SK-N-SH treated with all-trans-retinoic acid at 6 μM for 48 hours (cell line): ENCODE measurements around the gene DHPS.
A peak's percentile ranks its signal among the peaks of the same experiment; 100 is the strongest.

Experiments
- ATAC-seq: fragments of 200-7000 bp; cut with Tn5 transposase; 3 replicates; pipeline ENCODE4 v1.9.1; 2020; ENCODE audit warnings: mild to moderate bottlenecking, moderate library complexity
- ARNTL ChIP-seq: fragments of 450-650 bp; formaldehyde crosslinking; IDR thresholded peaks from 2 replicates; pipeline ENCODE4 v1.5.0; 2020; ENCODE audit warnings: low read depth, mild to moderate bottlenecking, moderate library complexity, borderline replicate concordance
- BACH2 ChIP-seq: fragments of 250-450 bp; sonication (Bioruptor Pico); IDR thresholded peaks from 2 replicates; pipeline ENCODE4 v1.9.0; 2021; ENCODE audit warnings: mild to moderate bottlenecking, borderline replicate concordance
- CREB5 ChIP-seq: fragments of 250-450 bp; sonication (Bioruptor Pico); IDR thresholded peaks from 2 replicates; pipeline ENCODE4 v1.5.1; 2020; ENCODE audit warnings: low read depth, mild to moderate bottlenecking, moderate library complexity
- CSDC2 ChIP-seq: fragments of 250-450 bp; sonication (Bioruptor Pico); IDR thresholded peaks from 2 replicates; pipeline ENCODE4 v1.5.0; 2020; ENCODE audit warnings: mild to moderate bottlenecking, moderate library complexity
- CSRNP3 ChIP-seq: fragments of 250-450 bp; sonication (Bioruptor Pico); IDR thresholded peaks from 2 replicates; pipeline ENCODE4 v1.5.1; 2021; ENCODE audit warnings: mild to moderate bottlenecking, moderate library complexity
- ESRRG ChIP-seq: fragments of 250-450 bp; sonication (Bioruptor Pico); IDR thresholded peaks from 2 replicates; pipeline ENCODE4 v1.6.1; 2021; ENCODE audit warnings: mild to moderate bottlenecking
- GLIS3 ChIP-seq: fragments of 250-450 bp; sonication (Bioruptor Pico); IDR thresholded peaks from 2 replicates; pipeline ENCODE4 v1.5.0; 2020; ENCODE audit warnings: mild to moderate bottlenecking, moderate library complexity
- ISL1 ChIP-seq: fragments of 250-450 bp; sonication (Bioruptor Pico); IDR thresholded peaks from 2 replicates; pipeline ENCODE4 v2.1.2; 2022; ENCODE audit warnings: mild to moderate bottlenecking, moderate library complexity
- OSR1 ChIP-seq: fragments of 250-450 bp; sonication (Bioruptor Pico); IDR thresholded peaks from 2 replicates; pipeline ENCODE4 v1.8.0; 2022; ENCODE audit warnings: moderate library complexity, mild to moderate bottlenecking, inconsistent platforms
- POU6F1 ChIP-seq: fragments of 250-450 bp; sonication (Bioruptor Pico); IDR thresholded peaks from 2 replicates; pipeline ENCODE4 v1.8.0; 2021; ENCODE audit warnings: low read depth, mild to moderate bottlenecking, moderate library complexity, borderline replicate concordance
- PPARA ChIP-seq: fragments of 250-450 bp; sonication (Bioruptor Pico); IDR thresholded peaks from 2 replicates; pipeline ENCODE4 v1.5.0; 2020; ENCODE audit warnings: mild to moderate bottlenecking, borderline replicate concordance
- RARB ChIP-seq: fragments of 250-450 bp; sonication (Bioruptor Pico); IDR thresholded peaks from 2 replicates; pipeline ENCODE4 v1.8.0; 2021; ENCODE audit warnings: mild to moderate bottlenecking, moderate library complexity
- SNAI2 ChIP-seq: fragments of 250-450 bp; sonication (Bioruptor Pico); IDR thresholded peaks from 2 replicates; pipeline ENCODE4 v1.5.0; 2020; ENCODE audit warnings: mild to moderate bottlenecking, moderate library complexity
- TOX ChIP-seq: fragments of 250-450 bp; sonication (Bioruptor Pico); IDR thresholded peaks from 2 replicates; pipeline ENCODE4 v1.8.0; 2021; ENCODE audit warnings: mild to moderate bottlenecking, moderate library complexity, borderline replicate concordance
- ZFP3 ChIP-seq: fragments of 250-450 bp; sonication (Bioruptor Pico); IDR thresholded peaks from 2 replicates; pipeline ENCODE4 v1.5.0; 2020; ENCODE audit warnings: mild to moderate bottlenecking, moderate library complexity
- ZFP30 ChIP-seq: fragments of 450-650 bp; formaldehyde crosslinking; IDR thresholded peaks from 2 replicates; pipeline ENCODE4 v1.5.0; 2022; ENCODE audit warnings: mild to moderate bottlenecking, moderate library complexity
- ZNF565 ChIP-seq: fragments of 450-650 bp; formaldehyde crosslinking; conservative IDR thresholded peaks from 2 replicates; pipeline ENCODE4 v1.5.0; 2020; ENCODE audit warnings: low read depth, mild to moderate bottlenecking, moderate library complexity
- ZNF70 ChIP-seq: fragments of 450-650 bp; formaldehyde crosslinking; IDR thresholded peaks from 2 replicates; pipeline ENCODE4 v1.5.0; 2020; ENCODE audit warnings: mild to moderate bottlenecking, moderate library complexity
- ZNF8 ChIP-seq: fragments of 450-650 bp; formaldehyde crosslinking; IDR thresholded peaks from 2 replicates; pipeline ENCODE4 v1.5.0; 2020; ENCODE audit warnings: mild to moderate bottlenecking, moderate library complexity
- TF ChIP-seq, protein P1 (sequence below): fragments of 250-450 bp; sonication (Bioruptor Pico); IDR thresholded peaks from 2 replicates; pipeline ENCODE4 v1.8.0; 2020; ENCODE audit warnings: mild to moderate bottlenecking, moderate library complexity, borderline replicate concordance
- TF ChIP-seq, protein P2 (sequence below): fragments of 250-450 bp; sonication (Bioruptor Pico); IDR thresholded peaks from 2 replicates; pipeline ENCODE4 v1.5.0; 2020; ENCODE audit warnings: mild to moderate bottlenecking, moderate library complexity

Gene DHPS

DNA sequence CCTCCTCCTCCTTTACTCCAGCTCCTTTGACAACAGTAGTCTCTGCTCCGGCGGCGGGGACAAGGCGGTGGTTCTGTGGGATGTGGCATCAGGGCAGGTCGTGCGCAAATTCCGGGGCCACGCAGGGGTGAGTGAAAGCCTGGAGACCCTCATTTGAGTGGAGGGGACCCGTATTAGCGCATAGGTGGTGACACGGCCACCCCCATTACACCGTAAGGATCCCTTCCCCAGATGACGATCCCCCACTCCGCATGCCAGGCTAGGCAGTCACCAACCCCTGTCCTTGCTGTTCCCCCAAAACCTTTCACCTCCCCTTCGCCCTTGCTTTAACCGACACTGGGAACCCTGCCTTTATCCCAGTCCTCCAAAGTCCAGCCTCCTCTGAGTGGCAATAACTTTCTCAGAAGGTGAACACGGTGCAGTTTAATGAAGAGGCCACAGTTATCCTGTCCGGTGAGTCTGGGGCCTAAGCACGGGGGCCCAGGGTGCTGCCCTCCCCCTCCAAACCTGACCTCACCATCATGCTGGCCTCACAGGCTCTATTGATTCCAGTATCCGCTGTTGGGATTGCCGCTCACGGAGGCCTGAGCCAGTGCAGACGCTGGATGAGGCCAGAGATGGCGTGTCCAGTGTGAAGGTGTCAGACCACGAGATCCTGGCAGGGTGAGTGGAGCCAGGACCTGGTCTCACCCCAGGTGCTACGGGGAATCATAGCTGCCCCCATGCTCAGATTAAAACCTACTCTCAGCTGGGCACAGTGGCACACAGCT lies 11.3 kb downstream of the DHPS start:
- TF ChIP-seq POU6F1 (no peak), RARB (CRISPR knock-in tag) (no peak), SNAI2 (CRISPR knock-in tag) (no peak), ZNF565 (CRISPR knock-in tag) (no peak), ISL1 (CRISPR knock-in tag) (no peak), ZFP30 (CRISPR knock-in tag) (no peak), ESRRG (no peak), CREB5 (CRISPR knock-in tag) (no peak), TOX (CRISPR knock-in tag) (no peak), CSDC2 (no peak), BACH2 (no peak), PPARA (no peak), ZNF70 (CRISPR knock-in tag) (no peak), CSRNP3 (CRISPR knock-in tag) (no peak), ZFP3 (CRISPR knock-in tag) (no peak)
- TF ChIP-seq, protein P1, sequence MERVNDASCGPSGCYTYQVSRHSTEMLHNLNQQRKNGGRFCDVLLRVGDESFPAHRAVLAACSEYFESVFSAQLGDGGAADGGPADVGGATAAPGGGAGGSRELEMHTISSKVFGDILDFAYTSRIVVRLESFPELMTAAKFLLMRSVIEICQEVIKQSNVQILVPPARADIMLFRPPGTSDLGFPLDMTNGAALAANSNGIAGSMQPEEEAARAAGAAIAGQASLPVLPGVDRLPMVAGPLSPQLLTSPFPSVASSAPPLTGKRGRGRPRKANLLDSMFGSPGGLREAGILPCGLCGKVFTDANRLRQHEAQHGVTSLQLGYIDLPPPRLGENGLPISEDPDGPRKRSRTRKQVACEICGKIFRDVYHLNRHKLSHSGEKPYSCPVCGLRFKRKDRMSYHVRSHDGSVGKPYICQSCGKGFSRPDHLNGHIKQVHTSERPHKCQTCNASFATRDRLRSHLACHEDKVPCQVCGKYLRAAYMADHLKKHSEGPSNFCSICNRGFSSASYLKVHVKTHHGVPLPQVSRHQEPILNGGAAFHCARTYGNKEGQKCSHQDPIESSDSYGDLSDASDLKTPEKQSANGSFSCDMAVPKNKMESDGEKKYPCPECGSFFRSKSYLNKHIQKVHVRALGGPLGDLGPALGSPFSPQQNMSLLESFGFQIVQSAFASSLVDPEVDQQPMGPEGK (CRISPR knock-in tag), result no peak
- ATAC-seq, result no peak

DNA sequence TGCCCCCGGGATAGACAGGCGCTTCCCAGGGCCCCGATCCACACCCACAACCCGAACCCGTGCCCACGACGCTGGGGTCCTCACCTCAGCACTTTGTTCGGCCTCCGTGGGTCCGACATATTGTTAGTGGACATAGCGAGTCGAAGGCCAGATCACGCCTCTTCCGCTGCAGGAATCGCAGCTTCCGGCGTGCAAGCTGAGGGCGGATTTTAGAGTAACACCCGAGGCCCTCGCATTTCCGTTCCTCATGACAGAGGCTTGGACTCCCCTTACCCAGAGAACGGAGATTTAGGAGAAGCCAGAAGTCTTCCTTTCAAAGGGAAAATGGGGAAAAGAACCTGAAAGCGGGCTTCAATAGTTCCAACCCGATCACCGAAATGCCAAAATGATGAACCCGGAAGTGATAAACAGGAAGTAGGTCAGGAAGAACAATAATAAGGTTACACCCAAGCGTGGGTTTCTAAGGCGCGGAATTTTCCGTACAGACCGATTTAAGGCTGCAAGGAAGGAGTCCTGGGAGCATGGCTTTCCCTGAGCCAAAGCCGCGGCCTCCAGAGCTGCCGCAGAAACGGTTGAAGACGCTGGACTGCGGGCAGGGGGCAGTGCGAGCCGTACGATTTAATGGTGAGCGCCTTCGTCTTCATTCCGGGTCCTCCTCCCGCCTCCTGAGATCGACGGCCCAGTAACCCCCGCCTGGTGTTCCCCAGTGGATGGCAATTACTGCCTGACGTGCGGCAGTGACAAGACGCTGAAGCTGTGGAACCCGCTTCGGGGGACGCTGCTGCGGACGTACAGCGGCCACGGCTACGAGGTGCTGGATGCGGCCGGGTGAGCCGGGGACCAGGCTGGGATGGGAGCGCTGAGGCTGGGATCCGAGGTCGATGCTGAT lies 12.2 kb downstream of the DHPS start:
- TF ChIP-seq CREB5 (CRISPR knock-in tag), result no peak
- no peak for TF ChIP-seq BACH2
- no peak for TF ChIP-seq TOX (CRISPR knock-in tag)
- no peak for TF ChIP-seq ESRRG
- TF ChIP-seq PPARA, result no peak
- TF ChIP-seq ZNF8 (CRISPR knock-in tag), result no peak
- no peak for TF ChIP-seq ARNTL (CRISPR knock-in tag)
- TF ChIP-seq ZNF565 (CRISPR knock-in tag), result no peak
- ATAC-seq, result peak; percentile 65

DNA sequence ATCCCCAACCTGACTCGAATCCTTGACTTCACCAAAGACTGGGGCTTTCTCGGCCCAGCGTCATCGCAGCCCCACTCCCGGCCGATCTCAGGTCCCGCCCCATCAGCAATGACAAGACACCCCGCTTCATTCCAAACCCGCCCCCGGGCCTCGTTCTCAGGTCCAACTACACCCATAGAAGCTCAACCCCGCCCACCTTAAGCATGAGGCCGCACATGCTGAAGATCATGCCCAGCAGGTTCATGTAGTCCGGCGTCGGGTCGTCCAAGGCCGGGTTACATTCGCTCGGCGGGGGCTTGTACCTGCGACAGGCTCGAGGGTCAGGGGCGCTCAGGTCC lies 12.8 kb downstream of the DHPS start:
- ATAC-seq, result peak; percentile 33
- no peak for TF ChIP-seq ISL1 (CRISPR knock-in tag)
- TF ChIP-seq BACH2, result no peak
- TF ChIP-seq ZFP3 (CRISPR knock-in tag), result no peak
- TF ChIP-seq SNAI2 (CRISPR knock-in tag), result no peak
- no peak for TF ChIP-seq ARNTL (CRISPR knock-in tag)
- TF ChIP-seq GLIS3 (CRISPR knock-in tag), result no peak
- TF ChIP-seq CSRNP3 (CRISPR knock-in tag), result no peak
- TF ChIP-seq, protein P2, sequence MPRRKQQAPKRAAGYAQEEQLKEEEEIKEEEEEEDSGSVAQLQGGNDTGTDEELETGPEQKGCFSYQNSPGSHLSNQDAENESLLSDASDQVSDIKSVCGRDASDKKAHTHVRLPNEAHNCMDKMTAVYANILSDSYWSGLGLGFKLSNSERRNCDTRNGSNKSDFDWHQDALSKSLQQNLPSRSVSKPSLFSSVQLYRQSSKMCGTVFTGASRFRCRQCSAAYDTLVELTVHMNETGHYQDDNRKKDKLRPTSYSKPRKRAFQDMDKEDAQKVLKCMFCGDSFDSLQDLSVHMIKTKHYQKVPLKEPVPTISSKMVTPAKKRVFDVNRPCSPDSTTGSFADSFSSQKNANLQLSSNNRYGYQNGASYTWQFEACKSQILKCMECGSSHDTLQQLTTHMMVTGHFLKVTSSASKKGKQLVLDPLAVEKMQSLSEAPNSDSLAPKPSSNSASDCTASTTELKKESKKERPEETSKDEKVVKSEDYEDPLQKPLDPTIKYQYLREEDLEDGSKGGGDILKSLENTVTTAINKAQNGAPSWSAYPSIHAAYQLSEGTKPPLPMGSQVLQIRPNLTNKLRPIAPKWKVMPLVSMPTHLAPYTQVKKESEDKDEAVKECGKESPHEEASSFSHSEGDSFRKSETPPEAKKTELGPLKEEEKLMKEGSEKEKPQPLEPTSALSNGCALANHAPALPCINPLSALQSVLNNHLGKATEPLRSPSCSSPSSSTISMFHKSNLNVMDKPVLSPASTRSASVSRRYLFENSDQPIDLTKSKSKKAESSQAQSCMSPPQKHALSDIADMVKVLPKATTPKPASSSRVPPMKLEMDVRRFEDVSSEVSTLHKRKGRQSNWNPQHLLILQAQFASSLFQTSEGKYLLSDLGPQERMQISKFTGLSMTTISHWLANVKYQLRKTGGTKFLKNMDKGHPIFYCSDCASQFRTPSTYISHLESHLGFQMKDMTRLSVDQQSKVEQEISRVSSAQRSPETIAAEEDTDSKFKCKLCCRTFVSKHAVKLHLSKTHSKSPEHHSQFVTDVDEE (CRISPR knock-in tag), result no peak
- no peak for TF ChIP-seq OSR1
- TF ChIP-seq POU6F1, result no peak
